Measurements from ENCODE around the gene TBX5. TPM values are rescaled to one million over a fixed set of nuclear protein-coding genes. Genes with fewer than 3 reads are reported as not detected.

Gene TBX5
- total RNA-seq, 1 donor from 2014 or later, result not detected

DNA sequence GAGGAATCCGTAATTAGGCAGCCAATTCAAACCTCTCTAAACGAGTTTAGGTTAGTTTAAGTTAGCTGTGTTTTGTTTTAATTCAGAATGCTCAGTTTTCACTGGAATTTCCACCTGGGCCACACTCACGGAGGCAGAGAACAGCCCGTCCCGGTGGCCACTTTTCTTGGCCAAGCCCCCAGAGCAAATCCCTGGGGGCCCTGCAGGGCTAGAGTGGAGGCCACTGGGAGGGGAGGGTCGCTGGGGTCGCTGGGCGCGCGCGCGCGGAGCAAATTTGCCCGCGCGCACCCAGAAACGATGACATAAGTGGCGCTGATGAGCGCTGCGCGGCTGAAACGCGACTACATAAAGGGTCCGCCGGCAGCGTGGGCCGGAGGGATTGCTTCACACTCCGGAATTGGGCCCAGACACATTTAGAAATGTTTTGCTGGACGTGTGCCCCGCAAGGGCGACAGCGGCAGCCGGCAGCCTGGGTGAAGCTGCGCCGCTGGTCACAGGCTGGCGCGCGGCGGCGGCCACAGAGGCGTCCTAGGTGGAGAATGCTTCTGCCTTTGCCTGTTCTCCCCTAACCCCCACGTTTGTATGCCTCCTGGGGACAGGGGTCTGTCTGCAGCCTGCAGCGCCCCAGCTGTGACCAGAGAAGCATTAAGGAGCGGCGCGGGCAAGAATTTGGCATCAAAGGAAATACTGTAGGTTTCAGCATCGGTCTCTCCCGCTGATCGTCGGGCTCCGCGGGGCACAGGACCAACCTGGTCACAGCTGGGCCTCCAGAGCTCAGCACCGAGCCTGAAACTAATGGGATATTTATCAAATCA lies 37.9 kb upstream of the TBX5 start:
- Mint-ChIP-seq H3K4me3 (no peak overlapping the region), H3K9me3 (no peaks in the 10 kb centered on the region), H3K4me1 (no peaks in the 10 kb centered on the region), H3K27me3 (ENCODE audit: low read depth) (peaks cover 100% of the 10 kb centered on the region), H3K36me3 (ENCODE audit: low read depth) (no peaks in the 10 kb centered on the region), H3K27ac (ENCODE audit: unreplicated experiment) (no peak overlapping the region)
- TF ChIP-seq, protein P1, sequence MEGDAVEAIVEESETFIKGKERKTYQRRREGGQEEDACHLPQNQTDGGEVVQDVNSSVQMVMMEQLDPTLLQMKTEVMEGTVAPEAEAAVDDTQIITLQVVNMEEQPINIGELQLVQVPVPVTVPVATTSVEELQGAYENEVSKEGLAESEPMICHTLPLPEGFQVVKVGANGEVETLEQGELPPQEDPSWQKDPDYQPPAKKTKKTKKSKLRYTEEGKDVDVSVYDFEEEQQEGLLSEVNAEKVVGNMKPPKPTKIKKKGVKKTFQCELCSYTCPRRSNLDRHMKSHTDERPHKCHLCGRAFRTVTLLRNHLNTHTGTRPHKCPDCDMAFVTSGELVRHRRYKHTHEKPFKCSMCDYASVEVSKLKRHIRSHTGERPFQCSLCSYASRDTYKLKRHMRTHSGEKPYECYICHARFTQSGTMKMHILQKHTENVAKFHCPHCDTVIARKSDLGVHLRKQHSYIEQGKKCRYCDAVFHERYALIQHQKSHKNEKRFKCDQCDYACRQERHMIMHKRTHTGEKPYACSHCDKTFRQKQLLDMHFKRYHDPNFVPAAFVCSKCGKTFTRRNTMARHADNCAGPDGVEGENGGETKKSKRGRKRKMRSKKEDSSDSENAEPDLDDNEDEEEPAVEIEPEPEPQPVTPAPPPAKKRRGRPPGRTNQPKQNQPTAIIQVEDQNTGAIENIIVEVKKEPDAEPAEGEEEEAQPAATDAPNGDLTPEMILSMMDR (conservative IDR thresholded peaks at IDR 0.05), result no peak
- DNase-seq (ENCODE audit: low read depth, low spot score), result no peak

DNA sequence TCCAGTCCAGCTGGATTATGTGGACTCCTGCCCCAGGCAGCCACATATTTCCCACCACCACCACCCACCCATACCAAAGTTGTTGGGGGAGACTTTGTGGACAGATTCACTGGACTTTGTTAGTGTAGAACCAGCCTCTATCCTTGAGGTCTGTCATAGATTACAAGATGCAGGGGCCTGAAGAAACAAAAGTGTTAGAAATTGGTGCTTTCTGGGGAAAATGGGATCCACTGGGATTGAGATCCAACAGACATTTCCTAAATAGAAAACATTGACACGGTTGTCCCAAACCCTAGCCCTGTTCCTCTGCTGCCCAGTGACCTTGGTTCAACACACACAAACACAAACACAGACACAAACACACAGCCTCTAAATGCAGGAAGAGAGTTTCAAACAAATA lies 36.6 kb upstream of the TBX5 start:
- TF ChIP-seq, protein P1 (conservative IDR thresholded peaks at IDR 0.05), result no peak
- Mint-ChIP-seq H3K9me3 (no peaks in the 10 kb centered on the region), H3K36me3 (ENCODE audit: low read depth) (no peaks in the 10 kb centered on the region), H3K4me3 (no peak overlapping the region), H3K4me1 (no peaks in the 10 kb centered on the region), H3K27me3 (ENCODE audit: low read depth) (peaks cover 100% of the 10 kb centered on the region), H3K27ac (ENCODE audit: unreplicated experiment) (no peak overlapping the region)
- DNase-seq (ENCODE audit: low read depth, low spot score), result no peak

GRCh38 chr12:114441545-114441944 lies 35.6 kb upstream of the TBX5 start:
- Mint-ChIP-seq H3K36me3 (ENCODE audit: low read depth) (no peaks in the 10 kb centered on the region), H3K27ac (ENCODE audit: unreplicated experiment) (no peak overlapping the region)

GRCh38 chr12:114441039-114441383 lies 35.1 kb upstream of the TBX5 start:
- Mint-ChIP-seq H3K4me1 (no peaks in the 10 kb centered on the region), H3K9me3 (peaks cover 5% of the 10 kb centered on the region), H3K4me3 (no peak overlapping the region), H3K27ac (ENCODE audit: unreplicated experiment) (no peak overlapping the region), H3K27me3 (ENCODE audit: low read depth) (peaks cover 100% of the 10 kb centered on the region), H3K36me3 (ENCODE audit: low read depth) (no peaks in the 10 kb centered on the region)
- DNase-seq (ENCODE audit: low read depth, low spot score), result no peak
- TF ChIP-seq, protein P1 (conservative IDR thresholded peaks at IDR 0.05), result no peak

More at GRCh38 chr12:114441545-114441944, 35.6 kb upstream of the TBX5 start:
- Mint-ChIP-seq H3K9me3 (peaks cover 2% of the 10 kb centered on the region), H3K4me1 (no peaks in the 10 kb centered on the region), H3K27me3 (ENCODE audit: low read depth) (peaks cover 100% of the 10 kb centered on the region), H3K4me3 (no peak overlapping the region)
- no peak for DNase-seq (ENCODE audit: low read depth, low spot score)
- TF ChIP-seq, protein P1 (conservative IDR thresholded peaks at IDR 0.05), result no peak

- DNase-seq (ENCODE audit: low read depth, low spot score), result no peak
- Mint-ChIP-seq H3K27me3 (ENCODE audit: low read depth) (peaks cover 100% of the 10 kb centered on the region), H3K27ac (ENCODE audit: unreplicated experiment) (no peak overlapping the region), H3K9me3 (peaks cover 5% of the 10 kb centered on the region), H3K4me3 (no peak overlapping the region), H3K4me1 (no peaks in the 10 kb centered on the region), H3K36me3 (ENCODE audit: low read depth) (no peaks in the 10 kb centered on the region)
- TF ChIP-seq, protein P1 (conservative IDR thresholded peaks at IDR 0.05), result no peak
These were observed 34.5 kb upstream of the TBX5 start for GRCh38 chr12:114440270-114441038.

All from neural crest cell (in vitro differentiated cells).